Neural cell (in vitro differentiated cells): ENCODE results near the gene AIMP1.

Experiments used
- CTCF ChIP-seq: fragments of 450-650 bp; IDR thresholded peaks from 2 replicates; pipeline ENCODE4 v1.5.1; 2014; ENCODE audit warnings: antibody characterized with exemption, mild to moderate bottlenecking, moderate library complexity; ENCODE audit not compliant: poor library complexity, severe bottlenecking
- POLR2AphosphoS5 ChIP-seq: IDR thresholded peaks from 2 replicates; pipeline ENCODE4 v1.6.1; 2012

GRCh38 chr4:106364282-106364681 is 47.9 kb downstream of the AIMP1 start:
- TF ChIP-seq CTCF (no peak), POLR2AphosphoS5 (no peak)
